ENCODE data around the gene SRGAP1.
"Not testable (repeated sequence)": the region's sequence is repeated elsewhere in the genome, so short reads cannot be mapped to it uniquely, and the experiment has no call there.

Gene SRGAP1

DNA sequence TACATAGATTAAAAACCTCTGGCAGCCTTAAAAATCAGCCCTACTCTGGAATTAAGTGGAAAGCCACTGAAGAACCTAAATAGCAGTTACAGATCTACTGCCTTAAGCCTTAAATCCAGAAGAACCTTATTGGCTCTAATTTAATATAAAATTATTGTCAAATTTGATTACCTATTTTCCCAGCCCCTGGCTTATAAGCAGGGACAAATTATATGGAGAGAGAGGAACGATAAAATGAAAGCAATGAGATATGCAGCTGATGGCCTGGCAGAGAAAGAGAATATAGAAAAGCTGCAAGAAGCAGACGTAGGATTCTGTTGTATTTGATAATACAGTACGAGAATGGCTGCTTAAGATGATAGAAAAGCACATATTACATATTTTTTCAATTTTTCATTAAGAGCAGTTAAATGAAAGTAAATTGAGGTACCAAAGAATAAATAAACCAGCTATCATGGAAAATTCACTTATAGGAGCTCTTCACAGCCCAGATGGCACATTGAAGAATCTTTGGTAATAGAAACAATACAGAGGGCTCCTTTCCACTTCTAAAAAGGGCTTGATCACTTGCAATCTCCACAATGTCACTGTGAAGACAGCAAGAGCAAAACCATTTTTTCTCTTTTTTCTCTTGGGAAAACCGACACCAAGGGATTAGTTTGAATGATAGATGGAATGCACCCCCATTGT lies 248.2 kb downstream of the SRGAP1 start:
- no peak for FAIRE-seq

DNA sequence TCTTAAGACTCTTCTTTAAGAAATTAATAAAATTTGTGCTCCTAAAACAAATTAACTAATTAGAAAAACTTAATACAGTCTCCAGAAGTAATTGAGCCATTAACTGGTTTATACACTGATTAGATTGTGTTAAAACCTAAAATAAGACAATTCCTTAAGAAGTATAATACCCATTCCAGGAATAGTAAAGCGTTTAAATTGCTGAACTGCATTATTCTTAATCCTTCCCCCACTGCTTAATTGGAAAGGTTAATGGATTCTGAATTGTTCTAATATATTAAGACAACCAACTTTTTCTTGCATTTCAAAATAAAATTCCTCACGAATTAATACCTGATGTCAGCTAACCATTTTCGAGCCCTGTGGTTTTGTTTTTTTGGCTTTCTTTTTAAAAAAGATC lies 249.2 kb downstream of the SRGAP1 start:
- FAIRE-seq: no peak

DNA sequence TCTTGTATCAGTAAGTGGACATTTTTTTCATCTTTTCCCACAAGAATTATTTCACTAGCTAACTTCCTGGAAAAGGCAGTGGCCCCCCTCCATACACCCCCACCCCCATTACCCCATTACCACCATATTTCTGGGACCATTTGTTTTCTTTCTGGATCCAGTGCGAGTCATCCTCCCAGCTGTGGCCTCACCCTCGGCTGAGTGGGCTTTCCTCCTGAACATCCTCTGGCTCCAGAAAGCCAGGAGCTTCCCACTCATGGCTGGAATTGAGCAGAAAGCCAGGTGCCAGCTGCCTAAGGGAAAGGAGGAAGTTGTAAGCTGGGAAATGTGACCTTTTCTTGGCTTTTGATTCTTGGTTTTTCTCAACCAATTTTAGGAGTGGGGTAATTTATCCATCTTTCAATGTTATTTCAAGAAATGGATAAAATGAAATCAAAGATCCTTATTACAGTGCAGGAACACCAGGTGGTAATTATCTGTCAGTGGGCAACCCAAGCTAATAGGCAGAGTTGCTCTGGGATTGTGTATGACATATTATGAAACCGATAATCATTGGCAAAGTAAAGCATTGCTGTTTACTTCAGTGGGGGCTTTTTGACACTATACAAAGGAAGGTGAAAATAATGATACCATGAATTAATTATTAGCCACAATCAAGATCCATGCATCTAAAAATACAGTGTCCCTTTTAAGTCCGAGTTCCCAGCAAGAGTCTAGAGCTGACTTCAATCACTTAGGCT lies 253.0 kb downstream of the SRGAP1 start:
- FAIRE-seq: no peak

DNA sequence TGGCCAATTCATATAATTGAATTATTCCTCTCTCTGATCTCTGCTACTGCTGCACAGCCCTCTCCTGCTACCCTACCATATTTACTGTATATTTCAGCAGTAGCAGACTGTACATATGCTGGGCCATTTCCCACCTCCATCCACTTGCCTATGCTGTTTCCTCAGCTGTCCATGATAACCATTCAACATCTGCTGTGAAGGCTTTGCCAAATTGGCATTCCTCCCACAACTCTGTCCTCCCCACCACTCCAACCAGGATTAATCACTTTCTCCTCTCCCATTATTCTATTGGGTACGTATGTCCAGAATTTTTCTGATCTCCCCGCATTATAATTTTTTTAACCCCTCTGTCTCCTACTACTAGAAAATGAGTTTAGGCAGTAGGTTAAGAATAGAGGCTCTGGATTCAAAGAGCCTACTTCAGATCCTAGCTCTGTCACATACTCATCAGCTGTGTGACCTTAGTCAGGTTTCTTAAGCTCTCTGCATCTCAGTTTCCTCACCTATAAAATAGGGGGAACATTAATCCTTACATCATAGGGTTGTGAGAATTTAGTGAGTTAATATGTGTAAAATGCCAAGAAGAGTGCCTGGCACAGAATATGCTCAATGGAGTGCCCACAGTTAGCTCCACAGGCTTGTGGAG lies 254.3 kb downstream of the SRGAP1 start:
- no peak for FAIRE-seq

DNA sequence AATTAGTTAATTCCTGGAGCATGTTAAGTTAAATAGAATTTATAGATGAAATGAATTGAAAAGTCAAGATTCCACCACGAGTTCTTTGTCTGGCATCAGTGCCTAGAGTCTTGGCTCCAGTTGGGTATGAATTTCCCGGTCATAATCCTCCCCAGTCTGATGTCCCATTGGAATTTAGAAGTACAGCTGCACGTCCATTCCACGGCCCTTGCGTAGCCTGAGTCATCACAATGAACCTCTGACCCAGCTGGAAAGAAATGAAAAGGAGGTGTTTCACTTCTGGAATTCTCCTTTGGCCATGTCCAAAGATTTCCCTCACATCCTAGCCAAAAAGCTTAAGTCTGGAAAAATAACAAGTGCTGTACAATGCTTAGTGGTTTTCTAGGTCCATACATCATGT lies 254.9 kb downstream of the SRGAP1 start:
- FAIRE-seq: no peak

DNA sequence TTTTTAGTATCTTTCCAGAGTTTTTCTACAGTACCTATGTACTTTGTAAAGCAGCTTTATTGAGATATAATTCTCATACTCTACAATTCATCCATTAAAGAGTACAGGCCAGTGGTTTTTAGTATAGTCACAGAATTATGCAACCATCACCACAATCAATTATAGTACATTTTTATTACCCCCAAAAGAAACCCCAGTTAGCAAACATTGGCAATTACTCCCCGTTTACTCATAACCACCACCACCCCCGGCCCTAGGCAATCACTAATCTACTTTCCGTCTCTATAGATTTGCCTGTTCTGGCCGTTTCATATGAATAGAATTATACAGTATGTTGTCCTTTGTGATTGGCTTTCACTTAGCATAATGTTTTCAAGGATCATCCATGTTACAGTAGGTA lies 257.8 kb downstream of the SRGAP1 start:
- no peak for FAIRE-seq

DNA sequence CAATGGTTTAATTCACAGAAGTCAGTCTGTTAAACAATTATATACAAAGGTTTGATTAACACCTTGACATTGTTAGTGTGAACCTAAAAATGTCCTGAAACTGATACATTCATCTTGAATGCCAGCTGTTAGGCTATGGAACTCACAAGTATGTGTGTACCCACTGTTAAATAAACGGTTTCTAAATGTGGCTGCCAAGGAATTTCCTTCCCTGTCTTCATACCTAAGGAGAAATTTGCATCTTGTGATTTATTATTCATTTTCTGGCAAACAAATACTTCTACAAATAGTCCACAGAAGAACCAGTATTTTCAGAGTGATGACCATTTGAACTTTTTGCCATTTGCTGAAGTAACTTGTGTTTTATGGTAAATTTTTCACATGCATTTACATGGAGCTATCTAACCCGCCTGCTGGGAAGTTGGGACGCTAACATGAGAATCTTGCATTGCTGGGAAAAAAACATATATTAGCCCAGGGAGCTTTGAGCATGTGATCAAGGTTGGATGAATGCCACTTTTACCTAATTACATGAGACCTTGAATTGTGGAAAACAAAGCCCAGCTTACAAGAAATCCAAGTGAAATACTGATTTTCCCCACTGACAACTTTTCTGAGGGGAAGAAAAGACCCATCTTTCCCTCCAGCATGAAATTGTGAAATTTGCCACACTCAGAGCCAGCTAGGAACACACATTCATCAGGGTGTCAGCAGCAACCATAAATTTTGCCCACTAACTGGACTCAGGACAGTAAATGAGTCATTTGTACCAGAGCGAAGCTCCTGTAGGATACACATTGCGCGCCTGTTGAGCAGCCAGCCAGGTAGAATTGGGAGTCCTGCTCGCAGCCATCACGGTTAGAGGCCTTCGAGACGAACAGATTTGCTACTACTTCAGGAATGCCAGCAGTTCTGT lies 259.6 kb downstream of the SRGAP1 start:
- FAIRE-seq: no peak

DNA sequence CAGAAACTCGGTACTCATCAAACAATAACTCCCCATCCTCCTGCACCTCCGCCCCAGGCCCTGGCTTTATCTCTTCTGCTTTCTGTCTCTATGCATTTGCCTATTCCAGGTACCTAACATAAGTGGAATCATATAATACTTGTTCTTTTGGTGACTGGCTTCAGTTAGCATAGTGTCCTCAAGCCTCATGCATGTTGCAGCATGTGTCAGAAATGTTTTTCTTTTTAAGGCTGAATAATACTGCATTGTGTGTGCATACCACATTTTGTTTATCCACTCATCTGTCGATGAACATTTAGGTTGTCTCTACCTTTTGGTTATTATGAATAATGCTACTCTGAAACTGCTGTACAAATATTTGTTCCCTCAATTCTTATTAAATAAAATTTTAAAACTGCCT lies 260.5 kb downstream of the SRGAP1 start:
- FAIRE-seq: no peak

DNA sequence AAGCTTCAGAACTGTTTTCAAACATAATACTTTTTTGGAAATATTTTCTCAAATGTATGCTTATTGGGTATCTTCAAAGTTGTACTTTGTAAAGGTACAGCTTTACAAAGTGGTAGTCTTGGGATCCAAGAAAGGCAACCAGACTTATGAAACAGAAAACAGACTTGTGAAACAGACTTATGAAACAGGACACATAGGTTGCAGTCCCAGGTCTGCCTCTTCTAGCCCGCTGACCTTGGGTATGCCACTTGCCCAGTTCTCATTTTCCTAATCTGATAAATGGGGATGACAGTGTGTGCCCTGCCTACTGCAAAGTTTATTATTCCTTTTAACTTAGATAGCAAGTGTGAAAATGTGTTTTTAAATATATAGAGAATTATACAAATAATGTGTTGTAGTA lies 263.3 kb downstream of the SRGAP1 start:
- no peak for FAIRE-seq

DNA sequence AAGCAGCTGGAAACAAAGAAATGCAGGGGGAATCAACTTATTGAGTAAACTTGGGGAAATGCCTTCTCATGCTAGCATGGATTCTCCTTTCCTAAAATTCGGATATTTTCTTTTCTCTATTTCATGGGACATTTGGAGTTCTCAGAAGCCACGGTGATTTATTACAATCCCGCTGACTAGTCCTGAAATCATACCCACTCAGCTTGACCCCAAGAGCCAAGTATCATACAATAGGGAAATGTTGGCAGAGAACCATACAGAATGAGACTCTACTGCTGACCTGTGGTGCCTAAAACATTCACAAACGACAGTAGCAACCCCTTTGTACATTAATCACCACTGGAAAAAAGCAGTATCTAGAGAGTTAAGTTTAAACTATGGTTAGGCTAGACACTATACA lies 265.2 kb downstream of the SRGAP1 start:
- no peak for FAIRE-seq

DNA sequence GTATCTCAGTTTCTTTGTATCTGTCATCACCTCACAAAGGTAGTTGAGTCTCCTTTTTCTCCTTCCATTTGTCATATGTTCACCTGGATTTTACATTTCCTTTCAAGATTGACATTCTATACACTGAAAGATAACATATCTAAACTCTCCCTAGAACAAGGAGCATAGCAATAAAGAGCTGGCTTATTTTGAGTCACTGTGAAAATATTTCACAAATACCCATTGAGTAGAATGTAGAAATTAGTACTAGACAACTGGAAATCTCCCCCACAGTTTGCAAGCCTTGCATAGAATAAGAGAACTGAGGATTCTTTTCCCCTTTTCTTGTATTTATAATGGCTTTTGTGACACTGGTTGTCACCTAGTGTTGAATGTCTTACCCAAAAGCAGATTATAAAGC lies 266.4 kb downstream of the SRGAP1 start:
- no peak for FAIRE-seq

DNA sequence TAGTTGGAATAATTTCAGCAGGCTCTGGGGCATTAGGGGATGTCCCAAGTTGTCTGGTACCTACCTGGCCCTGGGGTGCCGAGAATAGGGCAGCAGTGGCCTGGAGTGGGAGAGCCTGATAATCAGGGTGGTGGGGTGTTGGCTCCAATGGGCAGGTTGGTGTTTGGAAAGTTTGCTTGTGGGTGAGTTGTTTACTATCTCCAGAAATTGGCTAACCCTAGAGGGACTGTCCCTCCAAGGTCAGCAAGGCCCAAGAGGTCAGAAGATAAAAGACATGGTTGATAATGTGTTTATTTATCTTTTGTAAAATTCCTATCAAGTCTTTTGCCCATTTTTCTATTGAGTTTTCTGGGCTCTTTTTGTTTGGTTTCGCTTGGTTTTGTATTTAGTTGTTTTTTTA lies 272.5 kb downstream of the SRGAP1 start:
- no peak for FAIRE-seq

DNA sequence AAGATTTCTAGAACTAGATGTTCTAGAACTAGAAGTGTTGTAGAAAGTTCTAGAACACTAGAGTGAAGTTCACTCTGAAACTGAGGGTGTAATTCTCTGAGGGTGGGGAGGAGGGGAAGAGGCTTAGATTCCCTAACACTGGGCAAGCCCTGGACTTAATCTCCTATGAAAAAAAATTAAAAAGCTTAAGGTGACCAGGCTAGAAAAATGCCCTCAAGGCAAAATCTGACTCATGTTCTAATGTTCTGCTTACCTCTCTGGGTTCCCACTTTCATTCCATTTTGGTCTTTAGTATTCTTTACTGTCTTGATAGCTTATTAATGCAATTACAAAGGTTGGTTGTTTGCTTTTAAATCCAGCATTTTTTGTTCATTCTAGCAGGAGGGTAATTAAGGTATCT lies 276.1 kb downstream of the SRGAP1 start:
- FAIRE-seq: no peak

DNA sequence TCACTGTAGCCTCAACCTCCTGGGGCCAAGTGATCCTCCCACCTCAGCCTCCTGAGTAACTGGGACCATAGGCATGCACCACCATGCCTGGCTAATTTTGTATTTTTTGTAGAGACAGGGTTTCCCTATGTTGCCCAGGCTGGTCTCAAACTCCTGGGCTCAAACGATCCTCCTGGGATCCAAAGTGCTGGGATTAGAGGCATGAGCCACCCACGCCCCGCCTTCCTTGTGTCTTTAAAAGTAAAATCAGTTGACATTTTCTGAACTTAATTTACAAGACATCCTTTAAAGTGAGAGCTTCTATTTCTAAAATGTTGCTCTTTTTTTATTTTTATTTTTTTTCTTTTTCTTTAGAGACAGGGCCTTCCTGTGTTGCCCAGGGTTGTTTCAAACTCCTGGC lies 276.6 kb downstream of the SRGAP1 start:
- not testable (repeated sequence) for FAIRE-seq

DNA sequence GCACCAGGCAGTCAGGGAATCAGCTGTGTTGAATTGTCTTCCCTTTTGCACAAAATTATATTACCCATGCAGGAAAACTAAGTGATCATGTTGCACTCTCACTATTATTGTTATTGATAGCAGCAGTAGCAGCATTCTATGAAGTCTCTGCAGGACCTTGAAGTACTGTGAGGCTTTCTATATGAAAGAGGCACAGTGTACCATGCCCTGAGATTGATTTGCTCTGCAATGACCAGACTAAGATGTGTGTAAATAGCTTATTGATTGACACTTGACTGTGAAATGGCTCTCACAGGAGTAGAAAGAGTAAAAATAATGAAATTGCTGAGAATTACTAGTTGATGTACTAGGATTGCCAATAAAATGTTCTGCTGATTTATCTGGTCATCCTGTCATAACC lies 277.7 kb downstream of the SRGAP1 start:
- no peak for FAIRE-seq

DNA sequence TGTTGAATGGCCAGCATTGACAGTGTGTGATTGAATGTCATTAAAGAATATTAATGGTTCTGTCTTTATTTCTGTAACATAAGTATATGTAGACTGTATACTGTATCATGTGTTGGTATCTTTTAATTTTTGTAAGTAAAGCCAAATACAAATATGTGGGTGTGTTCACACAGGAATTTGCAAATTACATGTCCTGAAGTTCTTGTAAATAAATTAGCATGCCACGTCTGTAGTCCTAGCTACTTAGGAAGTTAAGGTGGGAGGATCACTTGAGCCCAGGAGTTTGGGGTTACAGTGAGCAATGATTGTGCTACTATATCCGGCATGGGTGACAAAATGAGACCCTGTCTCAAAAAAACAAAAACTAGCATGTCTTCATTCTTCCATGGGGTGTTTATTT lies 278.5 kb downstream of the SRGAP1 start:
- FAIRE-seq: no peak

DNA sequence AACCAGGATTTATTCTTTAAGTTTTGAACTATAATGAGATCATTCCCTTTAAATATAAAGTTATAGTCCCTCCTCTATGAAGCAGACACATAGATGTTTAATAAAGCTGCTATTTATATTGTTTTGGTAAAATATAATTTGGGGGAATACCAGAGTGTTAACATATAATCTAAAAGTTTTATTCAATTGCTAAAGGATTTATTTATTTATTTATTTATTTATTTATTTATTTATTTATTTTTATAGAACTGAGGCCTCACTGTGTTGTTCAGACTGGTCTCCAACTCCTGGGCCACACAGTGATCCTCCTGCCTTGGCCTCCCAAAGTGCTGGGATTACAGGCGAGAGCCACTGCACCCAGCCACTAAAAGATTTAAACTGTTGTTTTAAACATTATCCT lies 278.9 kb downstream of the SRGAP1 start:
- no peak for FAIRE-seq

DNA sequence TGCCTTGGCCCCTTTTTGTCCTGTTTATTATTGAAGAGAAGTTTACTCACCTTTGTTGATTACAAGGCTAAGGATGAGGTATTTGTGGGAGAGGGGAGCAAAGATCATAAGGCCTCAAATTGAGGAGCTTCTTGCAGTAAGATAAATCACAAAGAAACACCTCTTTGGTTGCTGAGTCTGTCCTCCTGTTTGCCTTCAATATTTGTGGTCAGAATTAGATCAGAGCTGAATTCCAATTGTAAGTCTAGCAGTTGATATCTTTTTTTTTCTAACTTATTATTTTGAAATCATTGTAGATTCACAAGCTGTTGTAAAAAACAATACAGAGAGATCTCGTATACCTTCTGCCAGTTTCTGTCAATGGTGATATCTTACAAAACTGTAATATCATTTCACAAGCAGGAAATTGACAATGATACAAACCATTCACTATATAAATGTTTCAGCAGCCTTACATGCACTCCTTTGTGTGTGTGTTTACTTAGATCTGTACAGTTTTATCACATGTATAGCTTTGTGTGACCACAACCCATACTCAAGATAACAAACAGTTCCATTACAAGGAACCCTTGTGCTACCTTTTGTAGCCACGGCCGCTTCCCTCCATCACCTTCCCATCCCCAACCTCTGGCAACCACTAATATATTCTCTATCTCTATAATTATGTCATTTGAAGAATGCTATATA lies 280.2 kb downstream of the SRGAP1 start:
- FAIRE-seq: no peak

DNA sequence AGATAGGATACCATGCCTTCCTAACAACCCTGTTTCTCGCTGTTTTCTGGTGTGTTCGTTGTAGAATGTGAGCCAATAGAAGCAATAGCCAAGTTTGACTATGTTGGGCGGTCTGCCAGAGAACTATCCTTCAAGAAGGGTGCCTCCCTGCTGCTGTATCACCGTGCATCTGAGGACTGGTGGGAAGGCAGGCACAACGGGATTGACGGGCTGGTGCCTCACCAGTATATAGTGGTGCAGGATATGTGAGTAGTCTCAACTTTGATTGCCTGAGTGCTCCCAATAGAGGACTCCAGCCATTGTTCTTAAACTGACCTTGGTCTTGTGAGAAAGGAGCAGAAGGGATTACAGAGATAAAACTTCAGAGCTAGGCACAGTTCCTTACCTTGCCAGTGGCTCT lies 281.4 kb downstream of the SRGAP1 start:
- FAIRE-seq: no peak

DNA sequence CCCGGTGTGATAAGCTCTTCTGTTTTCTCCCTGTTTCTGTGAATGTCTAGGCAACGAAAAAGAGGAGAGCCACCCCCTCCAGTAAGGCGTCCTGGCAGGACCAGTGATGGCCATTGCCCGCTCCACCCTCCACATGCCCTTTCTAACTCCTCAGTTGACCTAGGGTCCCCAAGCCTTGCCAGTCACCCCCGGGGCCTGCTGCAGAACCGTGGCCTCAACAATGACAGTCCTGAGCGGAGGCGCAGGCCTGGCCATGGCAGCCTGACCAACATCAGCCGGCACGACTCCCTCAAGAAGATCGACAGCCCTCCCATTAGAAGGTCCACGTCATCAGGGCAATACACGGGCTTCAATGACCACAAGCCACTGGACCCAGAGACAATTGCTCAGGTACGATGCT lies 283.3 kb downstream of the SRGAP1 start:
- no peak for FAIRE-seq

DNA sequence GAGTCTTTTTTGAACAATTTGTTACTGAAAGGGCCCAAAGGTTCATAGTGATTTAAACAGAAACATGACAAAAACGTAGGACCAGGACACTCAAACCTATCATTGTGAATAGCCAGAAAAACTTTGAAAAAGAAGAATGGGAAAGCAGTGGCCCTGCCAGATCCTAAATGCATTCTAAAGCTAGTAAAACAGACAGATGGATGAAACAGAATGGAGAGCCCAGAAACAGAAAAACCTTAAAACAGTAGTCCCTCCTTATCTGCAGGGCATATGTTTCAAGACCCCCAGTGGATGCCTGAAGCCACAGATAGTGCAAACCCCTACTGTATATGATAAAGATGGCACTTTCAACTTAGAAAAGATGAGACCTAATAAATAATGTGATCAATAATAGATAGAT lies 283.9 kb downstream of the SRGAP1 start:
- FAIRE-seq: no peak

DNA sequence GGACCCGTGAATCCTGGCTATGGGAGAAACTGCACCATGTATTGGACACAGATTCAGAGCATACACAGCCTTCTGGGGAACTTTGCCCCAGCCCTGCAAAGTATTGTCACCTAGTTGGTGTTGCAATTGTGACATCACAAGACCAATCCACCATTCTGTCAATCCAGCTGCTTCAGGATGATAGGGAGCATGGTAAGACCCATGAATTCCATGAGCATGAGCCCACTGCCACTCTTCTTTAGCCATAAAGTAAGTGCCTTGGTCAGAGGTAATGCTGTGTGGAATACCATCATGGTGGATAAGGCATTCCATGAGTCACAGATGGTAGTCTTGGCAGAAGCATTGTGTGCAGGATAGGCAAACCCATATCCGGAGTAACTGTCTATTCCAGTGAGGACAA lies 286.0 kb downstream of the SRGAP1 start:
- FAIRE-seq: not testable (repeated sequence)

DNA sequence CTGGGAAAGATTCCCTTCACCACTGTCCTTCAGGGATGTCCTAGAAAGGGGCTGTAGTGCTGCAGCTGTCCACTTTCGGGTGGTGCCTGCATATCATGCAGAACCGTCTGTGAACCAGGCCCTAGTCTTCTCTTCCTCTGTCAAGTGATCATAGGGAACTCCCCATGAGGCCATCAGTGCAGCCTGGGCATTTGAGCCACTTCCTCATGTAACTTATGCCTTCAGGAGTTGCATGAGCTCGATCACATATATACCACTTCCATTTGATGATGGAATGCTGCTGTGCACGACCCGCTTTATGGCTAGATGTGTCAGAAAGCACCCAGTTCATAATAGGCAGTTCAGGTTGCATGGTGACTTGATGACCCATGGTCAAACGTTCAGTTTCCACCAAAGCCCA lies 287.0 kb downstream of the SRGAP1 start:
- not testable (repeated sequence) for FAIRE-seq

Measured in islet of Langerhans (tissue), 1 donor.